HG02973 (cell line): Measurements from ENCODE around the gene ISOC2.
"Not testable (repeated sequence)": the region's sequence is repeated elsewhere in the genome, so short reads cannot be mapped to it uniquely, and the experiment has no call there.

ENCODE experiments used
- ATAC-seq: cut with Tn5 transposase; IDR thresholded peaks from one replicate; pipeline ENCODE4 v1.9.1; 2021; ENCODE audit warnings: moderate library complexity; ENCODE audit not compliant: unreplicated experiment

Gene ISOC2

DNA sequence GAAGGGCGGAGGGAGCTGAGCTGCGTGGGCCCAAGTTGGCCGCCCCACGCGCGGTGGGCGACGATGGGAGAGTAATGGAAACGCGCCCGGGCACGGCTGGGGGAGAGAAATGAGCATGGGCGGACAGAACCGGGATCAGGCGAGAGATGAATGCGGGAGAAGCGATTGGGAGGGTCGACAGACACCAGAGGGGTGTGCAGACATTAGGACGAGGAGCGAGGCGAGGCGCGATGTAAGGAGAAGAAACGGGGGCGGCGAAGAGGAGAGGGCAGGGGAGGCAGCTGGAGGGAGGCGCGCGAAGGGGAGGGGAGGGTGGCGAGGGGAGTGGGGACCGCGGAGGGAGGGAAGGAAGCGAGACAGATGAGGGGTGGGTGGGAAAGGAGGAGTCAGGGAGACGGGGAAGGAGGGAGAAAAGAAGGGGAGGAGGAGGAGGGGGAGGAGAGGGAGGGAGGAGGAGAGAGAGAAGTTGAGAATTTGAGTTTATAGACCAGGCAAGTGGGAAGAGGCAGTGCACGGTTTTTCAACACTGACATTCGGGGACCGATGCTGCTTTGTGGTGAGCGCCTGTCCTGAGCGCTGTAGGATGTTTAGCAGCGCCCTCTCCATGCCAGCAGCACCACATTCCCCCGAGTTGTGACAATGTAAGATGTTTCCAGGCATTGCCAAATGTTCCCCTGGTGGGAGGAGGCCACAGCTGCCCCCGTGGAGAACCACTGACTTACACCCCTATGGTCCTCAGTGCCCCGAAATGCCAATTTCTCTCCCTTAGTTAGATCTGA lies 18.2 kb downstream of the ISOC2 start, which contains the start of gene SHISA7:
Gene SHISA7 (minus strand): TSS at position 256 of the 779 bp plus-strand sequence. CDS start 437 bp downstream, outside the sequence.
- ATAC-seq = no peak

DNA sequence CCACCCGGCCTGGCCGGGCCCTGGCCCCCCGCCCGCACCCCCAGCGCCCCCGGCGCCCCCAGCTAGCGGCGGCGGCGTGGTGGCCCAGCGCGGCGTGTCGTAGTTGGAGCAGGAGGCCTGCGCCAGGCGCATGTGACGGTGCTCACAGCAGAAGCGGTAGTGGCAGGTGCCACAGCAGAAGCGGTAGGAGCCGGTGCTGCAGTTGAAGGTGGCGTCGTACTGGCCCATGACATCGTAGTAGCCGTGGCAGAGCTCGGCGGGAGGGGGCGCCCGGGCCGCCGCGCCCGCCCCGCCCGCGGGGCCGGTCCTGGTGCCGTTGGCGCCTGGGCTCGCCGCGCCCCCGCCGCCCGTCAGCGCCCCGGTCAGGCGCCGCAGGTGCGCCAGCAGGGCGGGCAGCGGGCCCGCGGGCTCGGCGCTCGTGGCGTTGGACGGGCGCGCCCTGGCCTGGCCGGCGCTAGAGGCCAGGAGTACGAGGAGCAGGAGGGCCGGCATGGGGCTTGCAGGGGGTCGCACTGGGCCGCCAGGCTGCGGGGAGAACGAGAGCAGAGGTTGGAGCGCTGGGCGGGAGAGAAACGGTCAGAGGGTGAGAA lies 19.0 kb downstream of the ISOC2 start:
- ATAC-seq = no peak

DNA sequence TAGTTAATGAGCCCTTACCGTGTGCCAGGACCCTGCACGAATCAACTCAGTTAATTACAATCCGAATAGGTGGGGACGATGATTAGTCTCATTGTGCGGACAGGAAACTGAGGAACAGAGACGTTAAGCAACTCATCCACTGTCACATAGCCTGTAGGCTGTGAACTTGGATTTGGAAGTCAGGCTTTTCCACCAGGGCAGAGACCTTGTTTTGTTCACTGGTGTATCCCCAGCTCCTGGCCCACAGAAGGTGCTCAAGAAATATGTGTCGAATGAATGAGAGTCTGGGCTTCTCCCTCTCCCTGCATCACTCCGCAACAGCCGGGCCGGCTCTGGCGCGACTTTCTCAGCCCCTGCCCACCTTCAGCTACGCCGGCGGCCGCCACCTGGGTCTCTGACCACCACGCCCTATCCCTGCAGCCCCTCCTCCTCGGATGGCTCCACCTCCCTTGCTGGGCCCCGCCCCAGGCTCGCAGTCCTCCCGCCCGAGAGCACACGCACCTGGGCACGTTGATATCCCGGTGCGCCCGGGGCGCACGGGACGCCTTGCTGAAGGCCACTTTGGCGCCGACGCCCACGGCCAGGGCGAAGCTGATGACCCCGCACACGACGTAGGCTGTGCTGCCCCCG lies 19.6 kb downstream of the ISOC2 start:
- no peak for ATAC-seq

DNA sequence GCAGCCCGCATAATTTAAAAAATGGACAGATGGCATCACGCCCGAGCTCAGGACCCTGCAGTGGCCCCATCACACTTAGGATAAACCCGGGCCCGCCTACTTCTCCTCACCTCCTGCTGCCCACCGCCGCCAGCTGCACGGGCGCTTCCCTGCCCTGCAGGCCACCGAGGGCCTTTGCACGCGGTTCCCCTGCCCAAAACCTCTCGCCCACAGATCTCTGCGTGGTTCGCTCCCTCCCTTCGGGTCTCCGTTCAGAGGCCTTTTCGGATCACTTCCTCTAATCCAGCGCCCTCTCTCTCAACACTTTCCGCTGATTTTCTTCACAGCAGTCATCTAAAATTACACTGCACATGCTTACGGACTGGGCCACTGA lies 20.1 kb downstream of the ISOC2 start:
- ATAC-seq = no peak

DNA sequence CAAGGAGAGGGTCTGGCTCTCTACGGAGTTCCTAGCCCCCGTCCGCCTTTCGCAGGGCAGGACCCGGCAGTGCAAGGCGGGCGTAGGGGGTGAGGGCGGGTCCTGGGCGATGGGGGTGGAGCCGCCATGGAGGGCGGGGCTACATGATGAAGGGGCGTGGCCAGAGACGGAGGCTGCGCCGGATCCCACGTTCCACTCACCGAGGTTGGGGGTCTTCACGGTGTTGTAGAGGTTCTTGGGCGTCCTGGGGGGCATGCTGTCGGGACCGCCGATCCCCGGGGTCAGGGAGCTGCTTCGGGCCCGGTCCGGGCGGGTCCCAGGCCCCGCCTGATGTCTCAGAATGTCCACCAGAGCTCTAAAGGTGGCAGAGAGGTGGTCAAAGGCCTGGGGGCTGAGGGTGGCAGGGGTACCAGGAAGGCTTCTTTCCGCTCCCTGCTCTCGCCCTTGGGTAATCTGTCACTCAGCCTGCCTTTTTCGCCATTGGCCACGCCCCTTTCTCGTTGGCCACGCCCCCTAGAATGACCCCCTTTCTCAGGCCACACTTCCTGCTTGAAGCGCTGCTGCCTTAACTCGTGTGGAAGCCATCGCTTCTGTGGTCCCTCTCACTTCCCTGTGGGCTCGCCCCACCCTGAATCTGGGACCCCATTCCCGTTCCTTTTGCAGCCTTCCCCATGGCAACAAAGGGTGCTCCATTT lies 20.9 kb downstream of the ISOC2 start:
- no peak for ATAC-seq

DNA sequence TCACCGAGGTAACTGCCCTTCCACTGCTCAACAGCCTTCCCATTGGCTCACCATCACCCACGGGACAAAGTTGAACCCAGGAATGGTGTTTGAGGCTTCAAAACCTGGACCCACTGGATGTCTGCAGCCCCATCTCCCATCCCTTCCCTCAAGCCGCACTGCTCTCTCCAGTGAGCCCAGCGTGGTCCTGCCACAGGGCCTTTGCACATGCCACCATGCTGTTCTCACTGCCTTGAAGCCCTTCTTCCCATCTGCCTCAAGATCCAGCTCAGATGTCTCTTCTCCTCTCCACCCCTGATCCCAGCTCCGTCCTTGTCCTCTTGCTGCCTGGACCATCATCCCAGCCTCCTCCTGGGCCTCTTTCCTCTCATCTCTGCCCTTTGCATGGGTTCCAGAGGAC lies 22.4 kb downstream of the ISOC2 start:
- no peak for ATAC-seq

DNA sequence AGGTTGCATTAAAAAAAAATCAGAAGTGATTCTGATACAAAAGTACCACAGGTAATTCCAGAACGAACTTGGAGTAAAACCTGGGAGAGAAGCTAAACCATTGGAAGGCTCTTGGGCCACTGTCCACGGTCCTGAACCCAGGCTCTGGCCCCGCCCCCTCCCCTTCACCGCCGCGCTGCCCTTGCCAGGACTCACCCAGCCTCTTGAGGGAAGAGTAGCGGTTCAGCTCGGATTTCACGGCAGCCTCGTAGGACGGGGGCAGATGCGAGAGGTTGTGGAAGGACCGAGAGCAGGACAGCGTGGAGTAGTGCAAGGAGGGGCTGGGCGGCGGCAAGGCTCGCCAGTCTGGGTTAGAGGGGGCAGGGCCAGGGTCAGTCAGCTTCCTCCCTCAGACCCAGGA lies 24.0 kb downstream of the ISOC2 start:
- no peak for ATAC-seq

DNA sequence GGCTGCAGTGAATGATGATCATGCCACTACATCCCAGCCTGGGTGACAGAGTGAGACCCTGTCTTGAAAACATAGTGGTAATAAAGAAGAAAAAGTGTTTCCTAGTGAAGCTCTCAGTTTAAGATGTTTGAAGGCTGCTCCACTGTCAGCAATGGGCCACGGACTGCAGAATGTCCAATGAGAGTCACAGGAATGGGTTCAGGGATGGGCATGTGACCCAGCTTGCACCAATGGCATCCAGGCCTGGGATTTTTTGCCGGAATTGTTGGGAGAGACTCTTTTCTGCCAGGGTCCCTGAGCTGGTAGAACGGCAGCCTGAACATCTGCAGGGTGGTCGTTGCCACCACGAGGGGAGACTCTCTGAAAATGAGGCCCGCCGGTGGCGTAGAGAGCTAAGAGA lies 24.6 kb downstream of the ISOC2 start:
- no peak for ATAC-seq

DNA sequence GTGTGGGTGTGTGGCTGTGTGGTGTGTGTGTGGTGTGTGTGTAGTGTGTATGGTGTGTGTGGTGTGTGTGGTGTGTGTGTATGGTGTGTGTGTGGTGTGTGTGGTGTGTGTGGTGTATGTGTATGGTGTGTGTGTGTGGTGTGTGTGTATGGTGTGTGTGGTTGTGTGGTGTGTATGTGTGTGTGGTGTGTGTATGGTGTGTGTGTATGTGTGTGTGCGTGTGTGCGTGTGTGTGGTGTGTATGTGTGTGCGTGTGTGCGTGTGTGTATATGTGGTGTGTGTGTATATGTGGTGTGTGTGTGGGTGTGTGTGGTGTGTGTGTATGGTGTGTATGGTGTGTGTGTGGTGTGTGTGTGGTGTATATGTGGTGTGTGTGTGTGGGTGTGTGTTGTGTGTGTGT lies 26.4 kb downstream of the ISOC2 start:
- no peak for ATAC-seq

DNA sequence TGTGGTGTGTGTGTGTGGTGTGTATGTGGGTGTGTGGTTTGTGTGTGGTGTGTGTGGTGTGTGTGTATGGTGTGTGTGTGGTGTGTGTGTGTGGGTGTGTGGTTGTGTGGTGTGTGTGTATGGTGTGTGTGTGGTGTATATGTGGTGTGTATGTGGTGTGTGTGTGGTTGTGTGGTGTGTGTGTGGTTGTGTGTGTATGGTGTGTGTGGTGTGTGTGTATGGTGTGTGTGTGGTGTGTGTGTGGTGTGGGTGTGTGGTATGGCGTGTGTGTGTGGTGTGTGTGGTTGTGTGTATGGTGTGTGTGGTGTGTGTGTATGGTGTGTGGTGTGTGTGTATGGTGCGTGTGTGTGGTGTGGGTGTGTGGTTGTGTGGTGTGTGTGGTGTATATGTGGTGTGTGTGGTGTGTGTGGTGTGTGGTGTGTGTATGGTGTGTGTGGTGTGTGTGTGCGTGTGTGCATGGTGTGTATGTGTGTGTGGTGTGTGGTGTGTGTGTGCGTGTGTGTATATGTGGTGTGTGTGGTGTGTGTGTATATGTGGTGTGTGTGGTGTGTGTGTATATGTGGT lies 27.0 kb downstream of the ISOC2 start:
- ATAC-seq = no peak

DNA sequence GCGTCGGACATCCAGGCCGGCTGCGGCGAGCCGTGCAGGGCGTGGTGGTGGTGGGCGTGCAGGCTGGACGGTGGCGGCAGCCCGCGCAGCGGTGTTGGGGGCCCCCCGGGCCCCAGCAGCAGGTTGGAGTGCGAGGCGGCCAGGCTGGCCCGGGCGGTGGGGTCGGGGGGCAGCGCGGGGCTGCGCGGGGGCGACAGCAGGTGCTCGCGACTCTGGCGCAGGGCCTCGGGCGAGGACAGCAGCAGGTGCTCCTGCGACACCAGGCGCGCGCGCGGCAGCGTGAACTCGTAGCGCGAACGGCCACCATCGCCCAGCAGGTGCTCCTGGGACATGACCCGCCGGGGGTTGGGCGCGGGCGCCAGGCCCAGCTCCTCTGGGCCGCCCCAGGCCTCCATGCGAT lies 28.1 kb downstream of the ISOC2 start:
- ATAC-seq = no peak

DNA sequence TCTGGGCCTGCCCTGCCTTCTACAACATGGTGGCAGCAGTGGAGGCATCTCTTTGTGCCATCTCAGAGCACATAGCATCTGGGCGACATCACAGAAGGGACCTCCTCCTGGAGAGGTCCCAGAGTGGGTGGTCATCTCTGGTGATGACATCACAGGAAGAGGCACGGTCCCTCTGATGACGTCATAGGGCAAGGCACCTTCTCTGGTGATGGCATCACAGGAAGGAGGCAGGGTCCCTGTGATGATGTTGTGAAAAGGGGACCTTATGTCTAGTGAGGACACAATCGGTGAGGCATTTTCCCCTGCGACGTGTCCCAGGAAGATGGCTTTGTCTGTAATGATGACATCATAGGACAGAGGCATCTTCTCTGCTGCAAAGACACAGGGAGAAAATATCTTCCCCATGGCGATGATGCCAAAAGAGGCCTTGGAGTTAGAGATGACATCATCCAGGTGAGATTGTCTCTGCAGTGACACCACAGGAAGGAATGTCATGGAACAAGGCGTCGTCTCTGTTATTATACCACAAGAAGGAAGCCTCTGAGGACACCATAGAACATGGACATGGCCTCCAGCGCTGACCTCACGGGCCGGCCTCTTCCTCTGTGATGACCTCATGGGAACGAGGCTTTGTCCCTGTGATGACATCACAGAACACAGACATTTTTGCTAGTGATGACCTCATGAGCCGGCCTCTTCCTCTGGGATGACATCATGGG lies 29.0 kb downstream of the ISOC2 start:
- ATAC-seq = no peak

DNA sequence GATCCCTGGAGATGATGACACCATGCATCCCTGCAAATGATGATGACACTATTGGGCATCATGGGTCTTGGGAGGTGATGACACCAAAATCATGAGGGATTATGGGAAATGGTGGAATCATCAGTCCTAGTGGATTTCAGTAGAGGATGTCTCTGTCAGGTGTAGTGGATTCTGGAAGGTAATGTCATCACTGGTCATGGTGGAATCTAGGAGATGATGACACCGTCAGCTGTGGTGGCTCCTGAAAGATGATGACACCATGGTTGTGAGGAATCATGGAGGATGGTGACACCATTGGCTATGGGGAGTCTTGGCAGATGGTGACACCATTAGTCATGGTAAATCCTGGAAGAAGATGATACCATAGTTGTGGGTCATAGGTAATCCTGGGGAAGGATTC lies 30.3 kb downstream of the ISOC2 start:
- no peak for ATAC-seq

DNA sequence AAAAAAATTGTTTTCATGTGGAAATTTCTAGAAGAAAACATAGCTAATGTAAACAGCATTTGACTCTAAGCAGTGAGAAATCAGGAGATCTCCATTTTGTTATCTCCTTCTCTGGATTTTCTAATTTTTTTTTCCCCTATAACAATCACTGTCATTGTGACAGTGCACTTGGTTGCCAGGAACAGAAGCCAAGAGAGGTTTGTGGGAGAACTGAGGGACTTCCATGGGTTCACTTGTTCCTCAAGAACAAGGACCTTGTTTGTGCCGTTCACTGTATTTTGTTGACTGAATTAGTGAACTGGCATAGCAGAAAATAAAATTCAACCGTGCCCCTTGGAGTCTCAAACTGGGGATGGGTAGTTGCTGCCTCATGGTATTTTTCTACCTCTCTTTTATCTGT lies 35.4 kb downstream of the ISOC2 start:
- ATAC-seq = no peak

DNA sequence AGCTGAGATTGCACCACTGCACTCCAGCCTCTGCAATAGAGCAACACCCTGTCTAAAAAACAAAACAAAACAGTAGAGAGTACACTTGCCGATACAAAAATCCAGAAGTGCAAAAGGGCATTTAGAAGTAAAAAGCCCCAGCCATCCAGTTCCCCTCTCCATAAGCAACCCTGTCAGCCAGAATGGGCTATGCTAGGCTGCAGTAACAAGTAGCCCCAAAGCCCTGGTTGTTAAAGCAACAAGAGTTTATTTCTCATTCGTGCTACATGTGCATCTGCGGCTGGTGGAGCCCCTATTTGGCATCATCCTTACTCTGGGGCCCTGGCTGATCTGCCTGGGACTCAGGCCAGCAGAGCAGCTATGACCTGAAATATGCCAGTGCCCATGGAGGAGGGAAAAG lies 36.9 kb downstream of the ISOC2 start:
- no peak for ATAC-seq

DNA sequence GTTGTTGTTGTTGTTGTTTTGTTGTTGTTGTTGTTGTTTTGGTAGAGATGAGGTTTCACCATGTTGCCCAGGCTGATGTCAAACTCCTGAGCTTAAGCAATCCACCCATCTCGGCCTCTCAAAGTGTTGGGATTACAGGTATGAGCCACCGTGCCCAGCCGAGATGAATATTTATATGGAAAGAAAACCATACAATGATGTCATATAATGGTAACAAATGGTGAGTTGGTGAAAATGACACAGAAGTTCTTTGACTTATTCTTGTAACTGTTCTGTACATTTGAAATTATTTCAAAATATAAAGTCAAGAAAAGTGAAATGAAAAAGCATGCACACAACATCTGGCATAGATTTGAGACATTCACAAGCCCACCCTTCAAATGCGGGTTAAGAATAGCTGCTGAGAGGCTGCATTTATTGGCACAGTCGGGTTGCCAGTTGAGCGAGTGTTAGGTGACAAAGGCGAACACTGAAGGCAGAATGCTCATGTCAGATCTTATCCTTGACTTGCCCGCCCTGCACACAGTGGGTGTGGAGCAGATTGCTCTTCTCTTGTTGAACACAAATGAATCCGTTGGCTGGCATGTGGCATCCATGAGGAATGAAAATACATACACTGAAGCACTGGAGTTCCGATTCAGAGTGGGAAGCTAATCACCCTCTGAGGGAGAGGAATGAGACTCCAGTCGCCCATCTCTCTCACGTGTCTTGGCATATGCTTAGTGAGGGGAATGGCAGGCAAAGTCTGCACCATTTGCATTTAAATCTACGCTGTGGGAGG lies 38.0 kb downstream of the ISOC2 start:
- no peak for ATAC-seq

DNA sequence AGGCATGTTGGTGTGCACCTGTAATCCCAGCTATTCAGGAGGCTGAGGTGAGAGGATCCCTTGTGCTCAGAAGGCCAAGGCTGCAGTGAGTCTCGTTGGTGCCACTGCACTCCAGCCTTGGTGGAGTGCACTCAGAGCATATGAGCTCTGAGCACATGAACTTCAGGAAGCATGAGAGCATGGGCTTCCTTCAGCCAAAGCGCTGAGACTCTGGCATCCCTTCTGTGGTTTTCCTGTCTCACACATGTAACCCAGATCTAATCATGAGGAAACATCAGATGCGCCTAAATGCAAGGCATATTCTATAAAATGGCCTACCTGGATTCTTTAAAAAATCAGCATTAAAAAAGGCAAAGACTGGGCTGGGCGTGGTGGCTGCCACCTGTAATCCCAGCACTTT lies 40.2 kb downstream of the ISOC2 start:
- ATAC-seq = not testable (repeated sequence)

DNA sequence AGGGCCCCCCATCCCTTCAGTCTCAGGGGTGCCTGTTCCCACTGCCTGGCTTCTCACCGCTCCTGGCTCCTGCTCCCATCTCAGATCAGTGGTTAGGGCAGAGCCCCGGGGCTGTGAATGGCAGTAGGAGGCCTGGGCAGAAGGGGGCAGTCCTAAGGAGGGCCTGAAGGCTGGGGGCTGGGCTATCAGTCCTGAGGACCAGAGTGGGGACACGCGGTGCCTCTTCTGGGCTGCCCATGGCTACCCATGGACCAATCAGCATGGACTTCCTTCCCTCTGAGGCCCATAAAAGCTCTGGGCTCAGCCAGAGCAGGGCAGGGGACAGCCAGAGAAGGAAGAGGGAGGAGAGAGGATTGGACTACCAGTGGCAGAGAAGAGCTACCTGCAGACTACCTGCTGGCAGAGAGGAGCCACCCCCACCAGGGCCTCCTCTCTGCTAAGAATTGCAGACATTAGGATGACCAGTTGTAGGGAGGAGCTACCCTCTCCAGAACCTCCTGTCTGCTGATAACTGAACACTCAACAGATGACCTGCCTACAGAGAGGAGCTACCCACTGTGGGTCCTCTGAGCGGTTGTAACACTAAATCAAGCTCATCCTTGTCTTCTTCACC lies 41.7 kb downstream of the ISOC2 start:
- no peak for ATAC-seq

DNA sequence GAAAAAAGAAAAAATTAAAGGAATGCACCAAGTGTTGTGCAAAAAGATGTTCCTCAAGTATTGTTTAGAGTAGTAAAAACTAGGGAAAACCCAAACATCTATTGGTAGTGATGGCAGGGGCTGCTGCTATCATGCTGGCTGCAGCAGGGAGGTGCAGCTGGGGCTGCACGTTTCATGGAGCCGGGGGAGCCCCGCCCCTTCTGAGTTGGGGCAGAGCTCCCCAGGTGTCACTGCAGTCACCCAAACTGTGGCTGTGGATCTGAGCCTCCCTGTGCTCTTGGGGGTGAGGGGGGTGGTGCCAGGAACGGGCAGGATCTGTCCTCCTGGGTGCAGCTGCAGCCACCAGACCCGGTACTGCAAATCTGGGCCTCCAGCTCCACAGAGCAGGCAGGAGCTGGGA lies 42.3 kb downstream of the ISOC2 start:
- no peak for ATAC-seq

DNA sequence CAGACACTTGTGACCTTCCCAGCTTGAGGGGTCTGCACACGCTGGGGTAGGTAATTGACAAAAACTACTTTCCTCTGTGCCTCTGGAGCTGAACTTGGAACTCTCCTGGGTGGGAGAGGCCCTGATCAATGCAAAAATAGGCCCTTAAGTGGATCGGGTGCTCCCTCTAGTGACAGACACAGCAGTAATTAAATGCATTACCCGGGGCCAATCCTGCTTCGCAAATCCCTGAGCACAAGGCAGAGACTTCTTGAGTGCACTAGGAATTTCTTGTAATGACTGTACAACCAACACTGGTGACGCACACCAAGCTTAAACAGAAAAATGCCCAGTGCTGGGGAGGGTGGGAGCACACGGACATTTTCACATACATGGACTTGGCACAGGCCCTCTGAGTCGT lies 43.3 kb downstream of the ISOC2 start:
- no peak for ATAC-seq
